ENCODE data around the gene ACTR1B.
"Not testable (repeated sequence)": the region's sequence is repeated elsewhere in the genome, so short reads cannot be mapped to it uniquely, and the experiment has no call there.

- TF ChIP-seq CTCF (IDR thresholded peaks at IDR 0.05); RELA (CRISPR knock-in tag; IDR thresholded peaks at IDR 0.05; ENCODE audit: borderline replicate concordance); SP1 (CRISPR knock-in tag; conservative IDR thresholded peaks at IDR 0.05); IRF2 (CRISPR knock-in tag; IDR thresholded peaks at IDR 0.05; ENCODE audit: borderline replicate concordance, low read depth); ZNF232 (CRISPR knock-in tag; IDR thresholded peaks at IDR 0.05); ZBTB21 (CRISPR knock-in tag; IDR thresholded peaks at IDR 0.05; ENCODE audit: borderline replicate concordance); NR3C1 (CRISPR knock-in tag; conservative IDR thresholded peaks at IDR 0.05; ENCODE audit: low read depth); GRHL2 (CRISPR knock-in tag; IDR thresholded peaks at IDR 0.05; ENCODE audit: insufficient replicate concordance, severe bottlenecking); NR2C2 (CRISPR knock-in tag; IDR thresholded peaks at IDR 0.05); STAT6 (CRISPR knock-in tag; conservative IDR thresholded peaks at IDR 0.05; ENCODE audit: low read depth): not testable (repeated sequence)
- TF ChIP-seq, protein P1, sequence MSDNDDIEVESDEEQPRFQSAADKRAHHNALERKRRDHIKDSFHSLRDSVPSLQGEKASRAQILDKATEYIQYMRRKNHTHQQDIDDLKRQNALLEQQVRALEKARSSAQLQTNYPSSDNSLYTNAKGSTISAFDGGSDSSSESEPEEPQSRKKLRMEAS (CRISPR knock-in tag; IDR thresholded peaks at IDR 0.05), result not testable (repeated sequence)
- TF ChIP-seq, protein P2, sequence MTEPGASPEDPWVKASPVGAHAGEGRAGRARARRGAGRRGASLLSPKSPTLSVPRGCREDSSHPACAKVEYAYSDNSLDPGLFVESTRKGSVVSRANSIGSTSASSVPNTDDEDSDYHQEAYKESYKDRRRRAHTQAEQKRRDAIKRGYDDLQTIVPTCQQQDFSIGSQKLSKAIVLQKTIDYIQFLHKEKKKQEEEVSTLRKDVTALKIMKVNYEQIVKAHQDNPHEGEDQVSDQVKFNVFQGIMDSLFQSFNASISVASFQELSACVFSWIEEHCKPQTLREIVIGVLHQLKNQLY (CRISPR knock-in tag; IDR thresholded peaks at IDR 0.05), result not testable (repeated sequence)
- TF ChIP-seq, protein P3, sequence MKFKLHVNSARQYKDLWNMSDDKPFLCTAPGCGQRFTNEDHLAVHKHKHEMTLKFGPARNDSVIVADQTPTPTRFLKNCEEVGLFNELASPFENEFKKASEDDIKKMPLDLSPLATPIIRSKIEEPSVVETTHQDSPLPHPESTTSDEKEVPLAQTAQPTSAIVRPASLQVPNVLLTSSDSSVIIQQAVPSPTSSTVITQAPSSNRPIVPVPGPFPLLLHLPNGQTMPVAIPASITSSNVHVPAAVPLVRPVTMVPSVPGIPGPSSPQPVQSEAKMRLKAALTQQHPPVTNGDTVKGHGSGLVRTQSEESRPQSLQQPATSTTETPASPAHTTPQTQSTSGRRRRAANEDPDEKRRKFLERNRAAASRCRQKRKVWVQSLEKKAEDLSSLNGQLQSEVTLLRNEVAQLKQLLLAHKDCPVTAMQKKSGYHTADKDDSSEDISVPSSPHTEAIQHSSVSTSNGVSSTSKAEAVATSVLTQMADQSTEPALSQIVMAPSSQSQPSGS (CRISPR knock-in tag; IDR thresholded peaks at IDR 0.05; ENCODE audit: borderline replicate concordance, low read depth), result not testable (repeated sequence)
Measured at GRCh38 chr2:97672606-97673140, 8.8 kb upstream of the ACTR1B start.

All from WTC11 (cell line).